GM19193 (cell line): ENCODE measurements around the gene ZFAND3.

Source experiments
- POLR2A ChIP-seq: IDR thresholded peaks from 4 replicates; pipeline ENCODE4 v1.6.1; 2011; ENCODE audit not compliant: insufficient read depth, insufficient read length; ENCODE audit errors: extremely low read depth

The ZFAND3 gene

GRCh38 chr6:37882292-37882691 is 62.8 kb downstream of the ZFAND3 start:
- no peak for TF ChIP-seq POLR2A

GRCh38 chr6:37882724-37883413 is 63.3 kb downstream of the ZFAND3 start:
- TF ChIP-seq POLR2A = no peak

GRCh38 chr6:37884548-37884947 is 65.0 kb downstream of the ZFAND3 start:
- no peak for TF ChIP-seq POLR2A

GRCh38 chr6:37889051-37889450 is 69.5 kb downstream of the ZFAND3 start:
- no peak for TF ChIP-seq POLR2A

- no peak for TF ChIP-seq POLR2A
Observed at GRCh38 chr6:37889486-37889885, 70.0 kb downstream of the ZFAND3 start.

- TF ChIP-seq POLR2A = no peak
Observed at GRCh38 chr6:37891072-37891471, 71.5 kb downstream of the ZFAND3 start.

- TF ChIP-seq POLR2A = no peak
Observed at GRCh38 chr6:37893257-37893656, 73.7 kb downstream of the ZFAND3 start.

GRCh38 chr6:37894585-37894984 is 75.1 kb downstream of the ZFAND3 start:
- no peak for TF ChIP-seq POLR2A

- TF ChIP-seq POLR2A = no peak
Observed at GRCh38 chr6:37897321-37897720, 77.8 kb downstream of the ZFAND3 start.

GRCh38 chr6:37897818-37898515 is 78.4 kb downstream of the ZFAND3 start:
- no peak for TF ChIP-seq POLR2A

- no peak for TF ChIP-seq POLR2A
Observed at GRCh38 chr6:37903351-37904340, 84.1 kb downstream of the ZFAND3 start.

GRCh38 chr6:37904590-37904989 is 85.1 kb downstream of the ZFAND3 start:
- TF ChIP-seq POLR2A = no peak

GRCh38 chr6:37906121-37906520 is 86.6 kb downstream of the ZFAND3 start:
- TF ChIP-seq POLR2A = no peak

GRCh38 chr6:37910998-37911397 is 91.5 kb downstream of the ZFAND3 start:
- no peak for TF ChIP-seq POLR2A

- TF ChIP-seq POLR2A = no peak
Observed at GRCh38 chr6:37913210-37913609, 93.7 kb downstream of the ZFAND3 start.

GRCh38 chr6:37915463-37915862 is 95.9 kb downstream of the ZFAND3 start:
- TF ChIP-seq POLR2A = no peak

- no peak for TF ChIP-seq POLR2A
Observed at GRCh38 chr6:37916149-37916548, 96.6 kb downstream of the ZFAND3 start.
